Vagina (tissue), 2 donors: ENCODE data around the gene MBNL3. TPM values are rescaled to one million over a fixed set of nuclear protein-coding genes. Genes with fewer than 3 reads are reported as not detected.

Source experiments
- DNase-seq, 2 donors: peaks; one replicate each; pipeline ENCODE4 v3.0.0-alpha.2; 2017; ENCODE audit errors: extremely low spot score in 2 of 2
- H3K27ac ChIP-seq: fragments of 200-600 bp; sonication (generic); one replicate; pipeline ENCODE4 v1.5.1; 2019
- H3K27me3 ChIP-seq: fragments of 200-600 bp; sonication (generic); one replicate; pipeline ENCODE4 v1.5.1; 2019
- H3K36me3 ChIP-seq, 2 donors: fragments of 200-600 bp; sonication (generic); one replicate each; pipeline ENCODE4 v1.5.1; 2017 to 2019
- H3K4me1 ChIP-seq: fragments of 200-600 bp; sonication (generic); one replicate; pipeline ENCODE4 v1.5.1; 2019
- H3K4me3 ChIP-seq, 2 donors: fragments of 200-600 bp; sonication (generic); 1 replicate in 1 of 2; 2 replicates in 1 of 2; pipeline ENCODE4 v1.5.1; 2016 to 2019
- H3K9me3 ChIP-seq: fragments of 200-600 bp; sonication (generic); one replicate; pipeline ENCODE4 v1.5.1; 2019
- POLR2A ChIP-seq, 2 donors: fragments of 450-650 bp; IDR thresholded peaks; one replicate each; pipeline ENCODE4 v1.6.1; 2017; ENCODE audit warnings: antibody characterized with exemption in 2 of 2, mild to moderate bottlenecking in 2 of 2, moderate library complexity in 2 of 2
- POLR2AphosphoS5 ChIP-seq, 2 donors: sonication (generic); formaldehyde crosslinking; IDR thresholded peaks; one replicate each; pipeline ENCODE4 v1.9.0; 2017; ENCODE audit warnings: antibody characterized with exemption in 2 of 2, mild to moderate bottlenecking in 2 of 2, low read depth in 1 of 2; ENCODE audit not compliant: insufficient read depth in 1 of 2
- intact Hi-C: fragments of 100-400 bp; cut with DNase I; formaldehyde crosslinking; loops from one replicate; pipeline ENCODE4 v1.15.1; 2023
- total RNA-seq: library from RNA; depleted of rRNA; stranded (reverse); fragments of >200 nt; gene quantifications from one replicate; pipeline ENCODE4 v1.2.3, GENCODE V29; 2016
- TF ChIP-seq, protein P1 (sequence below), 3 experiments: fragments of 450-650 bp in 2 of 3; fragments of 200-600 bp in 1 of 3; sonication (generic) in 1 of 3; IDR thresholded peaks; one replicate each; pipeline ENCODE4 v1.5.1; 2017 to 2019; ENCODE audit warnings: antibody characterized with exemption in 3 of 3, mild to moderate bottlenecking in 2 of 3, moderate library complexity in 2 of 3

MBNL3 gene
- total RNA-seq, 1 donor from 2014 or later: 10.1 TPM

DNA sequence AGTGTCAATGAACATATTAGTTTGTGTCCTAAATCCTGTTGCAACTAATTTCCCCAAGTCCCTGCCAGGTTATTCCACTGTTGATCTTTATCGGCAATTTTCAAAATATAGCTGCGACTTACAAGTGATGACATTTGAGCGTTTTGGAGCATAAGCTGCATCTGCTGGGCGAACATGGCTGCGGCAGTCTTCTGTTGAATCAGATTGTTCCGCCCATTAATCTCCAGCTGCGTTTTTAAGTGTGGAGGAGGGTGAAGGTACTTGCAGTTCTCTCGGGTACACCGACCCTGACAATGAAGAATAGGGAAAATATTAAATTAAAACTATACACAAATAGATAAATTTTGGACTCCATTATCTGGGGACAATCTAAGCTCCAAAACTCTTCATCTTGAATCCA, 82.7 kb downstream of the MBNL3 start:
- DNase-seq: no peak
- Histone ChIP-seq H3K27ac (no peak overlapping the region), H3K36me3 (no peaks in the 10 kb centered on the region), H3K4me3 (no peak overlapping the region), H3K27me3 (no peaks in the 10 kb centered on the region), H3K4me1 (no peaks in the 10 kb centered on the region), H3K9me3 (no peaks in the 10 kb centered on the region)
- intact Hi-C loops: loop anchor here (10.0 kb wide), 1 partner anchor 1989 kb away; no protein-coding TSS in a partner anchor
- TF ChIP-seq POLR2A (IDR thresholded peaks at IDR 0.05): no peak
- TF ChIP-seq, protein P1, sequence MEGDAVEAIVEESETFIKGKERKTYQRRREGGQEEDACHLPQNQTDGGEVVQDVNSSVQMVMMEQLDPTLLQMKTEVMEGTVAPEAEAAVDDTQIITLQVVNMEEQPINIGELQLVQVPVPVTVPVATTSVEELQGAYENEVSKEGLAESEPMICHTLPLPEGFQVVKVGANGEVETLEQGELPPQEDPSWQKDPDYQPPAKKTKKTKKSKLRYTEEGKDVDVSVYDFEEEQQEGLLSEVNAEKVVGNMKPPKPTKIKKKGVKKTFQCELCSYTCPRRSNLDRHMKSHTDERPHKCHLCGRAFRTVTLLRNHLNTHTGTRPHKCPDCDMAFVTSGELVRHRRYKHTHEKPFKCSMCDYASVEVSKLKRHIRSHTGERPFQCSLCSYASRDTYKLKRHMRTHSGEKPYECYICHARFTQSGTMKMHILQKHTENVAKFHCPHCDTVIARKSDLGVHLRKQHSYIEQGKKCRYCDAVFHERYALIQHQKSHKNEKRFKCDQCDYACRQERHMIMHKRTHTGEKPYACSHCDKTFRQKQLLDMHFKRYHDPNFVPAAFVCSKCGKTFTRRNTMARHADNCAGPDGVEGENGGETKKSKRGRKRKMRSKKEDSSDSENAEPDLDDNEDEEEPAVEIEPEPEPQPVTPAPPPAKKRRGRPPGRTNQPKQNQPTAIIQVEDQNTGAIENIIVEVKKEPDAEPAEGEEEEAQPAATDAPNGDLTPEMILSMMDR (IDR thresholded peaks at IDR 0.05): no peak

DNA sequence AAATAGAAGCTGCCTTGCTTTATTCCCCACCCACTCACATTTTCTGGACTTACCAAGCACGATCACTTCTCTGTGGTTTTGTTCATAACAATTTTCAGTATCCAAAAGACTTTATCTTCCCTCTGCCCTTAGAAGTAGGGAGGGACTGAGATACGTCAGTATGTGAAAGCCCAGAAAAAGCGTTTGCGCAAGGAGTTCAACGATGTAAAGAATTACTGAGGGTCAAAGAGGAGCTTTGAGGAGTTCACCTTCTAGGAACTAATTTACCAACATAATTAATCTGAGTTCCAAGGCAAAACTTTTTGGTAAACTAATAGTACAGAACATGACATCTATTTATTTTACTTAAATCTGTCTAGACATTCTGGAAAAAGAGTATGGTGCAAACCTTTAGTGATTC, 84.6 kb downstream of the MBNL3 start:
- intact Hi-C loops: loop anchor here (10.0 kb wide), 1 partner anchor 1991 kb away; no protein-coding TSS in a partner anchor
- H3K27me3 ChIP-seq: no peaks in the 10 kb centered on the region
- no peak overlapping the region for H3K27ac ChIP-seq
- H3K9me3 ChIP-seq: no peaks in the 10 kb centered on the region
- H3K4me3 ChIP-seq: no peak overlapping the region
- H3K36me3 ChIP-seq: no peaks in the 10 kb centered on the region
- DNase-seq: no peak
- H3K4me1 ChIP-seq: no peaks in the 10 kb centered on the region
- no peak for TF ChIP-seq POLR2A (IDR thresholded peaks at IDR 0.05)
- no peak for TF ChIP-seq POLR2AphosphoS5 (IDR thresholded peaks at IDR 0.05; ENCODE audit: insufficient read depth in 1 of 2, low read depth in 1 of 2)
- TF ChIP-seq, protein P1 (IDR thresholded peaks at IDR 0.05): no peak

DNA sequence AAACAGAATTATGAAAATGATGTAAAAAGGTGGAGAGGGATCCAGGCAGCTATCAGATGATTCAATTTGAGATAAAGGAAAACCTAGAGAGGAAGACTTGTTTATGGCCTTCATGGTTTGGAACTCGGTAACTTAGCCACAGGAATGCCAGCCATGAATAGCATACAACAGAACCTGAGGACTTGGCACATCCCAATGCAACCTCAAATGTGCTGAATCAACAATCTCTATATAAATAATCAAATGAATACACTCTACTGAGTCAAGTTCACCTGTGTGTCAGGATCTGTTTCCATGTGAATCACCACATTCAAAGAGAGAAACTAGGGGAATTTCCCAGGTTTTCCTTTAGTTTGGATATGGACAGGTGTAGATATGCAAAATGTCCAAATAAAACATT, 86.9 kb downstream of the MBNL3 start:
- Histone ChIP-seq H3K4me3 (no peak overlapping the region), H3K36me3 (no peaks in the 10 kb centered on the region), H3K27me3 (no peaks in the 10 kb centered on the region), H3K27ac (no peak overlapping the region), H3K4me1 (no peaks in the 10 kb centered on the region), H3K9me3 (no peaks in the 10 kb centered on the region)
- TF ChIP-seq, protein P1 (IDR thresholded peaks at IDR 0.05): no peak
- no peak for TF ChIP-seq POLR2AphosphoS5 (IDR thresholded peaks at IDR 0.05; ENCODE audit: insufficient read depth in 1 of 2, low read depth in 1 of 2)
- intact Hi-C loops: loop anchor here (10.0 kb wide), 1 partner anchor 1993 kb away; no protein-coding TSS in a partner anchor
- no peak for DNase-seq

DNA sequence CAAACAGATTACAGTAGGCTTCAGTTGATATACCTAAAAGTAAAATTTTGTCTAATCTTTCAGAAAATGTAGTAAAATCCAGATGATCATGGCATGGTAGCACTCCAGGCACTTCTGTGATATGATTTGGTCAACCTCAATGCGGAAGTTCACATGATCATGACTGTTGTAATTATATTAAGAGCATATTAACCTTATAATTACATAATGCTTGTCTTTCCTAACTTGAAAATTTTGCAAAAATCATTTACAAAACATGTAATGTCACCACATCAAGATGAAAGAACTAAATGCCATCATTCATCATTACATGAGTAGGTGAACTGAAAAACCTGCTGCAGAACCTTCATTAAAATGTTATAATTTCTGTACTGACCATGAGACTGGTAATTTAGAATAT, 88.1 kb downstream of the MBNL3 start:
- TF ChIP-seq POLR2AphosphoS5 (IDR thresholded peaks at IDR 0.05; ENCODE audit: insufficient read depth in 1 of 2, low read depth in 1 of 2) (no peak), POLR2A (IDR thresholded peaks at IDR 0.05) (no peak)
- TF ChIP-seq, protein P1 (IDR thresholded peaks at IDR 0.05): no peak
- no peaks in the 10 kb centered on the region for H3K36me3 ChIP-seq
- no peaks in the 10 kb centered on the region for H3K9me3 ChIP-seq
- intact Hi-C loops: loop anchor here (10.0 kb wide), 1 partner anchor 1994 kb away; no protein-coding TSS in a partner anchor
- H3K27ac ChIP-seq: no peak overlapping the region
- no peaks in the 10 kb centered on the region for H3K27me3 ChIP-seq
- no peak overlapping the region for H3K4me3 ChIP-seq
- no peak for DNase-seq
- no peaks in the 10 kb centered on the region for H3K4me1 ChIP-seq

DNA sequence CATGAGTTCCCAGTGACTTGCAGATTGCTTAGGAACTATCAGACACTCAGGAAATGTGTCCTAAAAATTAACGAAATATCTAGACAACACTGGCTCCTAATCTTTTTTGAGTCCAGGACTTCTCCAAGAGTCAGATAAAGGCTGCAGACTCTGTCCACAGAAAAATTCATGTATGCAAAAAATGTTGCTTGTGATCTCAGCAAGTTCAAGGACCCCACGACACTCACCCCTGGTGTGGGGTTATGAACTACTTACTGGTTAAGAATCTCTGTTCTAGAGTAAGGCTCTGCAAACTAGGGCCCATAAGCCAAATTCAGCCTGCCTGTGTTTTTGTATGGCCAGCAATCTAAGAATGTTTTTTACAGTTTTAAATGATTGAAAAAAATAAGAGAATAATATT, 93.2 kb downstream of the MBNL3 start:
- TF ChIP-seq POLR2A (IDR thresholded peaks at IDR 0.05): no peak
- TF ChIP-seq POLR2AphosphoS5 (IDR thresholded peaks at IDR 0.05; ENCODE audit: insufficient read depth in 1 of 2, low read depth in 1 of 2): no peak
- TF ChIP-seq, protein P1 (IDR thresholded peaks at IDR 0.05): no peak
- Histone ChIP-seq H3K27ac (no peak overlapping the region), H3K27me3 (no peaks in the 10 kb centered on the region), H3K4me3 (no peak overlapping the region), H3K4me1 (no peaks in the 10 kb centered on the region), H3K9me3 (no peaks in the 10 kb centered on the region), H3K36me3 (no peaks in the 10 kb centered on the region)
- intact Hi-C loops: no loop called here
- DNase-seq: no peak
